Endothelial cell (in vitro differentiated cells): ENCODE data around the gene ATP2C2. TPM values are rescaled to one million over a fixed set of nuclear protein-coding genes. Genes with fewer than 3 reads are reported as not detected.
"Not testable (repeated sequence)": the region's sequence is repeated elsewhere in the genome, so short reads cannot be mapped to it uniquely, and the experiment has no call there.

Experiments
- DNase-seq: peaks from one replicate; pipeline ENCODE4 v3.0.0; 2021; ENCODE audit warnings: low spot score
- H3K27ac Mint-ChIP-seq: one replicate; pipeline ENCODE4 v1.8.0; 2021; ENCODE audit warnings: mixed read lengths, inconsistent platforms; ENCODE audit not compliant: unreplicated experiment
- H3K27me3 Mint-ChIP-seq: one replicate; pipeline ENCODE4 v1.8.0; 2021; ENCODE audit warnings: mild to moderate bottlenecking, moderate library complexity, mixed read lengths, inconsistent platforms; ENCODE audit not compliant: unreplicated experiment
- H3K36me3 Mint-ChIP-seq: one replicate; pipeline ENCODE4 v1.8.0; 2021; ENCODE audit warnings: mild to moderate bottlenecking, low read depth, mixed read lengths, inconsistent platforms; ENCODE audit not compliant: unreplicated experiment
- H3K4me1 Mint-ChIP-seq: one replicate; pipeline ENCODE4 v1.8.0; 2021; ENCODE audit warnings: mild to moderate bottlenecking, mixed read lengths, inconsistent platforms; ENCODE audit not compliant: unreplicated experiment
- H3K4me3 Mint-ChIP-seq: one replicate; pipeline ENCODE4 v1.8.0; 2021; ENCODE audit warnings: mild to moderate bottlenecking, mixed read lengths, inconsistent platforms; ENCODE audit not compliant: unreplicated experiment
- H3K9me3 Mint-ChIP-seq: one replicate; pipeline ENCODE4 v1.8.0; 2021; ENCODE audit warnings: mixed read lengths, inconsistent platforms; ENCODE audit not compliant: unreplicated experiment
- CTCF ChIP-seq: fragments of 200-600 bp; sonication (generic); IDR thresholded peaks from one replicate; pipeline ENCODE4 v1.5.0; 2021; ENCODE audit warnings: antibody characterized with exemption; ENCODE audit not compliant: unreplicated experiment
- total RNA-seq: library from RNA; stranded (reverse); fragmentation: NEBNext Ultra II Directional; extraction: Animal tissue kit (Norgen Biotek cat#: 25700); gene quantifications from one replicate; pipeline ENCODE4 v1.2.1, GENCODE V29; 2021; ENCODE audit not compliant: unreplicated experiment

Gene ATP2C2
- total RNA-seq, 1 donor from 2014 or later = 2.7 TPM

- no peak overlapping the region for H3K27ac Mint-ChIP-seq
- H3K36me3 Mint-ChIP-seq = peaks cover 3% of the 10 kb centered on the region
- no peak for DNase-seq
- no peak for TF ChIP-seq CTCF
- H3K27me3 Mint-ChIP-seq = no peaks in the 10 kb centered on the region
- no peak overlapping the region for H3K4me3 Mint-ChIP-seq
- H3K4me1 Mint-ChIP-seq = peaks cover 25% of the 10 kb centered on the region
- no peaks in the 10 kb centered on the region for H3K9me3 Mint-ChIP-seq
Measured at GRCh38 chr16:84392031-84392360, 23.7 kb downstream of the ATP2C2 start.

- H3K36me3 Mint-ChIP-seq, H3K27ac Mint-ChIP-seq, H3K27me3 Mint-ChIP-seq: not testable (repeated sequence)
Measured at GRCh38 chr16:84396082-84396481, 27.7 kb downstream of the ATP2C2 start.

GRCh38 chr16:84396537-84397008 lies 28.2 kb downstream of the ATP2C2 start:
- Mint-ChIP-seq H3K27ac (peak overlapping the region; percentile 69), H3K36me3 (no peaks in the 10 kb centered on the region), H3K4me3 (no peak overlapping the region), H3K27me3 (no peaks in the 10 kb centered on the region), H3K9me3 (no peaks in the 10 kb centered on the region), H3K4me1 (peaks cover 24% of the 10 kb centered on the region)
- DNase-seq = no peak
- TF ChIP-seq CTCF = no peak

More at GRCh38 chr16:84396082-84396481, 27.7 kb downstream of the ATP2C2 start:
- not testable (repeated sequence) for H3K9me3 Mint-ChIP-seq, H3K4me3 Mint-ChIP-seq, DNase-seq
- peaks cover 29% of the 10 kb centered on the region for H3K4me1 Mint-ChIP-seq

- H3K27ac Mint-ChIP-seq = no peak overlapping the region
- H3K9me3 Mint-ChIP-seq = no peaks in the 10 kb centered on the region
- no peaks in the 10 kb centered on the region for H3K27me3 Mint-ChIP-seq
- TF ChIP-seq CTCF = peak; percentile 53
- H3K4me3 Mint-ChIP-seq = no peak overlapping the region
- H3K4me1 Mint-ChIP-seq = peaks cover 21% of the 10 kb centered on the region
- DNase-seq = no peak
- no peaks in the 10 kb centered on the region for H3K36me3 Mint-ChIP-seq
Measured at GRCh38 chr16:84397090-84397489, 28.8 kb downstream of the ATP2C2 start.

GRCh38 chr16:84398701-84399100 lies 30.4 kb downstream of the ATP2C2 start:
- H3K4me1 Mint-ChIP-seq = peaks cover 21% of the 10 kb centered on the region
- no peak overlapping the region for H3K4me3 Mint-ChIP-seq
- no peak for DNase-seq
- H3K27me3 Mint-ChIP-seq = no peaks in the 10 kb centered on the region
- H3K9me3 Mint-ChIP-seq = no peaks in the 10 kb centered on the region
- TF ChIP-seq CTCF = no peak
- no peak overlapping the region for H3K27ac Mint-ChIP-seq
- no peaks in the 10 kb centered on the region for H3K36me3 Mint-ChIP-seq

- H3K9me3 Mint-ChIP-seq, DNase-seq, H3K27ac Mint-ChIP-seq, H3K4me3 Mint-ChIP-seq, H3K27me3 Mint-ChIP-seq, H3K36me3 Mint-ChIP-seq: not testable (repeated sequence)
- H3K4me1 Mint-ChIP-seq = peaks cover 21% of the 10 kb centered on the region
Measured at GRCh38 chr16:84399912-84400311, 31.6 kb downstream of the ATP2C2 start.

GRCh38 chr16:84403435-84403834 lies 35.1 kb downstream of the ATP2C2 start:
- H3K36me3 Mint-ChIP-seq, H3K4me3 Mint-ChIP-seq, H3K9me3 Mint-ChIP-seq, DNase-seq, H3K27ac Mint-ChIP-seq, H3K27me3 Mint-ChIP-seq, H3K4me1 Mint-ChIP-seq: not testable (repeated sequence)
